GM10847 (cell line): ENCODE results near the gene ATXN7L1.

Experiments used
- POLR2A ChIP-seq: IDR thresholded peaks from 2 replicates; pipeline ENCODE4 v1.6.1; 2011; ENCODE audit not compliant: insufficient read length; ENCODE audit errors: extremely low read depth

ATXN7L1 gene

DNA sequence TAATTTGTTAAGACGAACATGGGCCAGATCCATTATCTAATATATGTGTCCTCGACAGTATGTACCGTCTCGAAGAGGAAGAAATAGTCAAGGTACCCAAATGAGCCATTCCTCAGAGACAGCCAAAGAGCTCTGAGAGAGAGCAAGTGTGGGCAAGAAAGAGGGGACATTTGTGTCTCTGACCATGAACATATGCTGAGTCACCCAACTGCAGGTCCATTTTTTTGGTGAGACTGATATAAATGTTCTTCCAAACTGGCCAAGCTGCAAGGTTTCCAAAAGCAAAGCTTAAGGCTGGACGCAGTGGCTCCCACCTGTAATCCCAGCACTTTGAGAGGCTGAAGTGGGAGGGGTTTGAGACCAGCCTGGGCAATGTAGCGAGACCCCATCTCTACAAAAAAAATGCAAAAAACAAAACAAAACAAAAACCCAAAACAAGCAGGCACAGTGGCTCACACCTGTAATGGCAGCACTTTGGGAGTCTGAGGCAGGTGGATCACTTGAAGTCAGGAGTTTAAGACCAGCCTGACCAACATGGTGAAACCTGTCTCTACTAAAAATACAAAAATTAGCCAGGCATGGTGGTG, 26.0 kb upstream of the ATXN7L1 start:
- TF ChIP-seq POLR2A = no peak

GRCh38 chr7:105897999-105898398, 21.6 kb upstream of the ATXN7L1 start:
- no peak for TF ChIP-seq POLR2A

DNA sequence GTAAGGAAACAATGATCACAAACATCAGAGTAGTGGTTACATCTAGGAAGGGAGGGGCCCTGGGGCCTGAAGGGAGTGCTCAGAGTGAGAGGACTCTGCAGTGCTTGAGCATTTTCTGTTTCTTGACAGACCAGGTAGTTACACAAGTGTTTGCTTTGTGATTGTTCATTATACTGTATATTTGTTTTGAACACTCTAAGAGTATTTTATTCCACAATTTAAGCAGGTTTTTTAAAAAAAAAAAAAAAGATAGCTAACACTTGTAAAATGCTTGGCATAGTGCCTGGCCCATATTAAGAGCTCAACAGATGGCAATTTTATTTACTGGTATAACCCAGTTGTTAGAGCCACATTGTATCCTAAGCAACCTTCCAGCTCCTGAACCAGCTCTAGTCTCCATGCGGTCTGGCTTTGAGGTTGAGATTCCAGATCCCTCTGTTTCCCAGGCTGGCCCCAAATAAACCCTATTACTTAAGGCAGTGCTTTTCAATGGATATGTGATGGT, 20.1 kb upstream of the ATXN7L1 start:
- TF ChIP-seq POLR2A = no peak

GRCh38 chr7:105894131-105894530, 17.7 kb upstream of the ATXN7L1 start:
- no peak for TF ChIP-seq POLR2A

GRCh38 chr7:105892387-105892786, 16.0 kb upstream of the ATXN7L1 start:
- no peak for TF ChIP-seq POLR2A

- no peak for TF ChIP-seq POLR2A
Measured at GRCh38 chr7:105890290-105890997, 14.0 kb upstream of the ATXN7L1 start.

GRCh38 chr7:105887569-105888189, 11.3 kb upstream of the ATXN7L1 start:
- no peak for TF ChIP-seq POLR2A

DNA sequence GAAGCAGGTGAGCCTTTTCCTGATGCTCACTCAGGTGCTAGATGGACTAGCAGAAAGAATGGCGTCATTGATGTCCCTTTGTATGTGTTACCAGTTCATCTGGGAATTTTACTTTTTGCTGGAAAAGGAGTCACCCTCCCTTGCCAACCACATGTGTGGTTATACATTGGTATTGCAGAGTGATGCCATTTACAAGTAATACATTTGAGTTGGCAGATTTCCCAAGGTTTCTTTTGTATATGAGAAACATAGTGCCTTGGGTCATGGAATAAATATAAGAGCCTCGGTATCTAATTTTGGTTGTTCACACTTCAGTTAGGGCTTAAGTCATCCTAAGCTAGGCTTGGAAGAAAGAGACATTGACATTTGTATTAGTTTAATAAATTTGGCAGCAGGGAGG, 10.4 kb upstream of the ATXN7L1 start:
- TF ChIP-seq POLR2A = no peak

GRCh38 chr7:105885387-105886111, 9.2 kb upstream of the ATXN7L1 start:
- no peak for TF ChIP-seq POLR2A

DNA sequence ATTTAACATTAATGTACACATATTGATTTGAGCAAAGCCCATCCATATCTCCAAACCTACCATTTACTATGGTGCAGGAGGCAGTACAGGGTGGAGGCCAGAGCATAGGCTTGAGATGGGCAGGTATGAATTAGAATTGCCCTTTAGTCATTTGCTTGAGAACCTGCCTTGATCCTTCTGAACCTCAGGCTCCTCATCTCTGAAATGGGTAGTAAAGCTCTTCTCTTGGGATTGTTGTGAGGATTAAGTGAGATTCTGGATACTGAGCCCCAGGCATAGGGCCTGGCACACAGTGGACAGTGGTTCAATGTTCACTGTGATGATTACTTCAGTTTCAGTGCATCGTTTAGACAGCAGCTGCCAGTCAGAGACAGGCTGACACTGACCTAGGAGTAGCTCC, 5.0 kb upstream of the ATXN7L1 start:
- no peak for TF ChIP-seq POLR2A

- no peak for TF ChIP-seq POLR2A
Measured at GRCh38 chr7:105880571-105881330, 4.4 kb upstream of the ATXN7L1 start.

DNA sequence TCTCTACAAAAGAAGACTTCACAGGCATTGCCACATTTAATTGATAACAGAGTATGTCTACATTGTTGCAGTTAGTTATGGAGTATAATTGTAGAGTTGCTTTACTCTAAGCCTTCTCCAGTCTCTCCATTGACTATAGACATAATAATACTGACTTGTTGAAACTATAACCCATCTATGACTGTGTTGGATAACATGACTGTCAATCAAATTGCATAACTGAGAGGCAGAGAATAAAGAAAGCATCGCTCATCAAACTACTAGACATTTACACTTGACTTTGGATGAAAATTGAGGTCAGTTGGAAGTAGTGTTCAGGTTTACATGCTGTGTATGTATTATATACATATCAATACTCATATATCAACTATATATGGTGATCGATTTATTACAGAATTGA, 3.4 kb upstream of the ATXN7L1 start:
- TF ChIP-seq POLR2A = no peak

GRCh38 chr7:105878746-105879605, 2.6 kb upstream of the ATXN7L1 start:
- TF ChIP-seq POLR2A = no peak

- no peak for TF ChIP-seq POLR2A
Measured at GRCh38 chr7:105877736-105878135, 1.3 kb upstream of the ATXN7L1 start.

- no peak for TF ChIP-seq POLR2A
Measured at GRCh38 chr7:105876964-105877601, 684 bp upstream of the ATXN7L1 start.
